ENCODE data around the gene ANG. TPM values are rescaled to one million over a fixed set of nuclear protein-coding genes. Genes with fewer than 3 reads are reported as not detected.
"Not testable (repeated sequence)": the region's sequence is repeated elsewhere in the genome, so short reads cannot be mapped to it uniquely, and the experiment has no call there.

The ANG gene
- total RNA-seq, 1 experiment from 2014 or later = 3.2 TPM

- Histone ChIP-seq H2BK5ac (ENCODE audit: insufficient read length, low read length) (no peak overlapping the region), H3K79me2 (ENCODE audit: insufficient read depth, low read length) (no peaks in the 10 kb centered on the region), H2BK120ac (ENCODE audit: low read depth, low read length, poor library complexity, severe bottlenecking) (no peak overlapping the region), H3K23me2 (ENCODE audit: insufficient read length, low read depth, low read length, poor library complexity, severe bottlenecking) (no peaks in the 10 kb centered on the region), H3K14ac (ENCODE audit: insufficient read depth, low read length) (no peak overlapping the region), H3K4me1 (ENCODE audit: insufficient read depth, low read length) (no peaks in the 10 kb centered on the region), H3K18ac (ENCODE audit: insufficient read length, low read depth, low read length) (no peak overlapping the region), H3K27ac (ENCODE audit: insufficient read length, low read depth, low read length) (no peak overlapping the region), H3K9ac (ENCODE audit: extremely low read depth, insufficient read length, low read length) (no peak overlapping the region), H2BK20ac (ENCODE audit: low read depth, low read length, poor library complexity, severe bottlenecking) (no peak overlapping the region), H4K91ac (ENCODE audit: insufficient read length, low read depth, low read length) (no peak overlapping the region), H3K23ac (ENCODE audit: insufficient read length, low read depth, low read length) (no peak overlapping the region), H4K20me1 (ENCODE audit: control insufficient read depth, insufficient read depth, insufficient read length) (no peaks in the 10 kb centered on the region), H3K4me2 (ENCODE audit: insufficient read depth, insufficient read length, low read length) (no peak overlapping the region), H3K27me3 (ENCODE audit: insufficient read depth, low read length) (no peaks in the 10 kb centered on the region), H3K56ac (ENCODE audit: insufficient read length, low read depth, low read length) (no peak overlapping the region), H3K9me3 (ENCODE audit: control insufficient read depth, low read depth, low read length) (no peaks in the 10 kb centered on the region), H3K4ac (ENCODE audit: low read depth, low read length) (no peak overlapping the region), H3K79me1 (ENCODE audit: insufficient read depth, low read depth, low read length, poor library complexity, severe bottlenecking) (no peaks in the 10 kb centered on the region), H2BK15ac (ENCODE audit: low read depth, low read length) (no peak overlapping the region), H2AFZ (ENCODE audit: low read length) (no peak overlapping the region), H3T11ph (ENCODE audit: low read length) (no peak overlapping the region), H2AK5ac (ENCODE audit: insufficient read length, low read length) (no peak overlapping the region), H2BK12ac (ENCODE audit: insufficient read length, low read depth, low read length) (no peak overlapping the region), H4K5ac (ENCODE audit: insufficient read length, low read depth, low read length) (no peak overlapping the region), H4K8ac (replicated peaks; ENCODE audit: insufficient read length, low read depth, low read length) (no peak overlapping the region)
- TF ChIP-seq CTCF (conservative IDR thresholded peaks at IDR 0.05) = no peak
- H3K27ac Mint-ChIP-seq = no peak overlapping the region
- WGBS (ENCODE audit: extremely low coverage, insufficient read length, low lambda C conversion rate) = no CpG with 5 or more reads among the region's 4 CpGs
- peaks cover 9% of the 10 kb centered on the region for H3K27me3 Mint-ChIP-seq (ENCODE audit: low read depth)
- no peaks in the 10 kb centered on the region for H3K9me3 Mint-ChIP-seq
- DNase-seq = no peak
- H3K36me3 Mint-ChIP-seq (ENCODE audit: insufficient read depth in 1 of 3, low read depth in 3 of 3) = no peaks in the 10 kb centered on the region
- H3K4me1 Mint-ChIP-seq = peaks cover 6 to 10% of the 10 kb centered on the region in 2 experiments; a peak in 3 of 4 replicates
- H3K4me3 Mint-ChIP-seq = no peak overlapping the region
Measured at GRCh38 chr14:20734430-20734806, 45.9 kb downstream of the ANG start.

GRCh38 chr14:20738292-20738691, 49.7 kb downstream of the ANG start:
- not testable (repeated sequence) for H3K9me3 Mint-ChIP-seq; H3K4me2 ChIP-seq (ENCODE audit: insufficient read depth, insufficient read length, low read length); H2BK20ac ChIP-seq (ENCODE audit: low read depth, low read length, poor library complexity, severe bottlenecking); H4K5ac ChIP-seq (ENCODE audit: insufficient read length, low read depth, low read length); H3K56ac ChIP-seq (ENCODE audit: insufficient read length, low read depth, low read length); H4K8ac ChIP-seq (replicated peaks; ENCODE audit: insufficient read length, low read depth, low read length); H2BK12ac ChIP-seq (ENCODE audit: insufficient read length, low read depth, low read length); H3K23ac ChIP-seq (ENCODE audit: insufficient read length, low read depth, low read length); H3K79me1 ChIP-seq (ENCODE audit: insufficient read depth, low read depth, low read length, poor library complexity, severe bottlenecking); H3K79me2 ChIP-seq (ENCODE audit: insufficient read depth, low read length); H2AK5ac ChIP-seq (ENCODE audit: insufficient read length, low read length); H2BK120ac ChIP-seq (ENCODE audit: low read depth, low read length, poor library complexity, severe bottlenecking); H2BK15ac ChIP-seq (ENCODE audit: low read depth, low read length); H3K36me3 Mint-ChIP-seq (ENCODE audit: insufficient read depth in 1 of 3, low read depth in 3 of 3); H4K20me1 ChIP-seq (ENCODE audit: control insufficient read depth, insufficient read depth, insufficient read length); H3K23me2 ChIP-seq (ENCODE audit: insufficient read length, low read depth, low read length, poor library complexity, severe bottlenecking); H3K9me3 ChIP-seq (ENCODE audit: control insufficient read depth, low read depth, low read length); H3K27me3 Mint-ChIP-seq (ENCODE audit: low read depth); H3K27ac ChIP-seq (ENCODE audit: insufficient read length, low read depth, low read length); H3K27ac Mint-ChIP-seq; H3T11ph ChIP-seq (ENCODE audit: low read length); H2AFZ ChIP-seq (ENCODE audit: low read length); H3K4ac ChIP-seq (ENCODE audit: low read depth, low read length); H2BK5ac ChIP-seq (ENCODE audit: insufficient read length, low read length); H4K91ac ChIP-seq (ENCODE audit: insufficient read length, low read depth, low read length); H3K4me1 ChIP-seq (ENCODE audit: insufficient read depth, low read length); H3K4me1 Mint-ChIP-seq; H3K9ac ChIP-seq (ENCODE audit: extremely low read depth, insufficient read length, low read length); H3K27me3 ChIP-seq (ENCODE audit: insufficient read depth, low read length); H3K14ac ChIP-seq (ENCODE audit: insufficient read depth, low read length); H3K4me3 Mint-ChIP-seq; H3K18ac ChIP-seq (ENCODE audit: insufficient read length, low read depth, low read length); DNase-seq
- WGBS (ENCODE audit: extremely low coverage, insufficient read length, low lambda C conversion rate) = no CpG with 5 or more reads among the region's 7 CpGs

Measured in H9 (cell line).